Loucy (cell line): ENCODE results near the gene SMOC1.

Source experiments
- H2AFZ ChIP-seq: fragments of 200-600 bp; sonication (generic); 2 replicates; pipeline ENCODE4 v1.6.0; 2016; ENCODE audit warnings: antibody characterized with exemption, mild to moderate bottlenecking, low read length, moderate library complexity
- H3F3A ChIP-seq: fragments of 200-600 bp; 2 replicates; pipeline ENCODE4 v1.6.0; 2016; ENCODE audit warnings: antibody characterized with exemption, low read depth, mild to moderate bottlenecking
- H3K27me3 ChIP-seq: fragments of 200-600 bp; sonication (generic); 2 replicates; pipeline ENCODE4 v1.6.1; 2014; ENCODE audit warnings: low read length, mild to moderate bottlenecking; ENCODE audit not compliant: insufficient read depth, poor library complexity, severe bottlenecking
- H3K36me3 ChIP-seq: fragments of 200-600 bp; sonication (generic); 2 replicates; pipeline ENCODE4 v1.6.1; 2016; ENCODE audit warnings: low read length; ENCODE audit not compliant: insufficient read depth
- H3K4me1 ChIP-seq: fragments of 200-600 bp; sonication (generic); 2 replicates; pipeline ENCODE4 v1.5.1; 2014; ENCODE audit warnings: low read length, mild to moderate bottlenecking; ENCODE audit not compliant: insufficient read depth, poor library complexity, severe bottlenecking
- H3K4me2 ChIP-seq: fragments of 200-600 bp; sonication (generic); 2 replicates; pipeline ENCODE4 v1.6.0; 2014; ENCODE audit warnings: antibody characterized with exemption, low read length, low read depth, mild to moderate bottlenecking; ENCODE audit not compliant: poor library complexity, severe bottlenecking
- H3K4me3 ChIP-seq: fragments of 200-600 bp; sonication (generic); 2 replicates; pipeline ENCODE4 v1.5.1; 2014; ENCODE audit warnings: low read length, mild to moderate bottlenecking, mixed read lengths; ENCODE audit not compliant: poor library complexity, severe bottlenecking
- H3K79me2 ChIP-seq: fragments of 200-600 bp; sonication (generic); 2 replicates; pipeline ENCODE4 v1.6.1; 2014; ENCODE audit warnings: low read length; ENCODE audit not compliant: insufficient read depth
- H3K9ac ChIP-seq: fragments of 200-600 bp; sonication (generic); 2 replicates; pipeline ENCODE4 v1.6.0; 2014; ENCODE audit warnings: mild to moderate bottlenecking, low read depth, low read length, moderate library complexity; ENCODE audit not compliant: poor library complexity, severe bottlenecking
- H3K9me2 ChIP-seq: fragments of 200-600 bp; sonication (generic); replicated peaks from 2 replicates; pipeline ENCODE4 v1.6.1; 2016; ENCODE audit warnings: low read depth, low read length, mixed read lengths
- H3K9me3 ChIP-seq: fragments of 200-600 bp; sonication (generic); 2 replicates; pipeline ENCODE4 v1.6.1; 2014; ENCODE audit warnings: mild to moderate bottlenecking, antibody characterized with exemption, low read length, low read depth; ENCODE audit not compliant: insufficient read depth
- H4K20me1 ChIP-seq: fragments of 200-600 bp; sonication (generic); 2 replicates; pipeline ENCODE4 v1.6.0; 2014; ENCODE audit warnings: antibody characterized with exemption, low read length, mild to moderate bottlenecking; ENCODE audit not compliant: insufficient read depth, poor library complexity, severe bottlenecking
- EZH2phosphoT487 ChIP-seq: fragments of 200-600 bp; IDR thresholded peaks from 2 replicates; pipeline ENCODE4 v1.6.1; 2018; ENCODE audit warnings: antibody characterized with exemption, mild to moderate bottlenecking, moderate library complexity, borderline replicate concordance
- TF ChIP-seq, protein P1 (sequence below): fragments of 200-600 bp; sonication (generic); conservative IDR thresholded peaks from 2 replicates; pipeline ENCODE4 v1.5.1; 2014; ENCODE audit warnings: mild to moderate bottlenecking, antibody characterized with exemption, low read length

Gene SMOC1

DNA sequence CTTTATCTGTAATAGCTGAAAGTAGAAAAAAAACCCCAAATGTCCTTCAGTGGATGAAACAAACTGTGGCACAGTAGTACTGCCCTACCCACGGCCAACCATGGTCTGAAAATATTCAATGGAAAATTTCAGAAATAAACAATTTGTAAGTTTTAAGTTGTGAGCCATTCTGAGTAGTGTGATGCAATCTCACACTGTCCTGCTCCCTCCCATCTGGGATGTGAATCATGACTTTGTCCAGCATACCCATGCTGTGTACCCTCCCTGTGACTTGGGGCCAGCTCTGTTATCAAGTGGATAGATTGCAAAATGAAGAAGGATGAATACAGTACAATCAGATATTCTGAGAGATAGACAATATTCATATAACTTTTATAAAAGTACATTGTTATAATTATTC is 106.2 kb downstream of the SMOC1 start:
- Histone ChIP-seq H3K4me1 (no peaks in the 10 kb centered on the region), H3K79me2 (no peaks in the 10 kb centered on the region), H3K4me2 (no peak overlapping the region), H3K36me3 (no peaks in the 10 kb centered on the region), H3K9ac (no peak overlapping the region), H3F3A (no peaks in the 10 kb centered on the region), H3K27me3 (no peaks in the 10 kb centered on the region), H2AFZ (no peak overlapping the region), H3K4me3 (no peak overlapping the region), H3K9me2 (no peaks in the 10 kb centered on the region), H3K9me3 (no peaks in the 10 kb centered on the region), H4K20me1 (no peaks in the 10 kb centered on the region)
- TF ChIP-seq, protein P1, sequence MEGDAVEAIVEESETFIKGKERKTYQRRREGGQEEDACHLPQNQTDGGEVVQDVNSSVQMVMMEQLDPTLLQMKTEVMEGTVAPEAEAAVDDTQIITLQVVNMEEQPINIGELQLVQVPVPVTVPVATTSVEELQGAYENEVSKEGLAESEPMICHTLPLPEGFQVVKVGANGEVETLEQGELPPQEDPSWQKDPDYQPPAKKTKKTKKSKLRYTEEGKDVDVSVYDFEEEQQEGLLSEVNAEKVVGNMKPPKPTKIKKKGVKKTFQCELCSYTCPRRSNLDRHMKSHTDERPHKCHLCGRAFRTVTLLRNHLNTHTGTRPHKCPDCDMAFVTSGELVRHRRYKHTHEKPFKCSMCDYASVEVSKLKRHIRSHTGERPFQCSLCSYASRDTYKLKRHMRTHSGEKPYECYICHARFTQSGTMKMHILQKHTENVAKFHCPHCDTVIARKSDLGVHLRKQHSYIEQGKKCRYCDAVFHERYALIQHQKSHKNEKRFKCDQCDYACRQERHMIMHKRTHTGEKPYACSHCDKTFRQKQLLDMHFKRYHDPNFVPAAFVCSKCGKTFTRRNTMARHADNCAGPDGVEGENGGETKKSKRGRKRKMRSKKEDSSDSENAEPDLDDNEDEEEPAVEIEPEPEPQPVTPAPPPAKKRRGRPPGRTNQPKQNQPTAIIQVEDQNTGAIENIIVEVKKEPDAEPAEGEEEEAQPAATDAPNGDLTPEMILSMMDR, result no peak
- no peak for TF ChIP-seq EZH2phosphoT487

DNA sequence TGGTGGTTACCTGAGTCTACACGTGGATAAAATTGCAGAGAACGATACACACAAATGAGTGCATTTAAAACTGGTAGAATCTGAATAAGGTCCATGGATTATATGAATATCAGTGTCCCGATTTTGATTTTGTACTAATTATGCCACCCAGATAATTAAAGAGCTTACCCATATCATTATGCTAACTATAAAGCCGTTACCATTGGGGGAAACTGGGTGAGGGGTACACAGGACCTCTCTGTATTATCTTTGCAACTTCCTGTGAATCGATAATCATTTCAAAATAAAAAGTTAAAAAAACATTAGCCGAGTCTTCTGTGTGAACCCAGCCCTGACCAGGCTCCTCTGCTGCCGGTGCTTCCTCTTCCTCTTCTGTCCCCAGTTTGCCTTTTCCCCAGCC is 107.1 kb downstream of the SMOC1 start:
- no peaks in the 10 kb centered on the region for H3K9me3 ChIP-seq
- H3F3A ChIP-seq, result no peaks in the 10 kb centered on the region
- H3K9me2 ChIP-seq, result no peaks in the 10 kb centered on the region
- H4K20me1 ChIP-seq, result no peaks in the 10 kb centered on the region
- H3K4me3 ChIP-seq, result no peak overlapping the region
- no peaks in the 10 kb centered on the region for H3K36me3 ChIP-seq
- no peak overlapping the region for H2AFZ ChIP-seq
- H3K27me3 ChIP-seq, result no peaks in the 10 kb centered on the region
- no peaks in the 10 kb centered on the region for H3K4me1 ChIP-seq
- no peak overlapping the region for H3K9ac ChIP-seq
- TF ChIP-seq, protein P1, result no peak
- TF ChIP-seq EZH2phosphoT487, result no peak
- H3K79me2 ChIP-seq, result no peaks in the 10 kb centered on the region
- H3K4me2 ChIP-seq, result no peak overlapping the region

DNA sequence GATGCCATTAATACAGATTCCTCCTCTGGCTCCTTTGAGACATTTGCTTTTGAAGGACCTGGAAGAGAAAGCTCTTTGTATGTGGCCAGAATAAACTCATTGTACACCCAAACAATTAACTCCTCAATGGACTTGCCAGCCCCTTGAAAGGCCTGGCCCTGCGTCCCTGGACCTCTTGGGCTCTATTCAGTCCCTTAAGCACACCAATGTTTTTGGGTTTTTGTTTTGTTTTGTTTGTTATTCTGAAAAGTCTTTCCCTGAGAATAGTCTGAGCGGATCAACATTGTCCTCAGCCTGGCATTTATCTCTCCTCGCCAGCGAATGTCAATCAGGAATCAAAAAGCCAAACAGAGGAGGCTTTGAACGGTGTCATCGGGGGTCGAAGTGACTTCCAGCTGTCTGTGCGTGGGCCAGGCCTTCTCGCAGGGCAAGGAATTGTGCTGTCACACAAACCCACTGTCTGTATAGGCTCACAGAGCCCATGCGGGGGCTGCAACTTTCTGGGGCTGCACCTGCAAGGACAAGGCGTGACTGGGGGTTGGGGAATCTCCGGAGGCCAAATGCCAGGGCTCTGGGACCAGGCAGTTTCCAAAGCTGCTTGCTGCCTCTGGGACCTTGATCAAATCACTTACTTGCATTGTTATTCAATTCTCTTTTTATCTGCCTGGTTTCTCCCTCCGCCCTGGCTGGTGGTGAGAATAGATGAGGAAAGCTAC is 108.3 kb downstream of the SMOC1 start:
- no peak overlapping the region for H3K4me2 ChIP-seq
- TF ChIP-seq EZH2phosphoT487, result no peak
- TF ChIP-seq, protein P1, result no peak

More for the DNA sequence above, 108.3 kb downstream of the SMOC1 start:
- no peaks in the 10 kb centered on the region for H3K36me3 ChIP-seq
- H3K4me1 ChIP-seq, result no peaks in the 10 kb centered on the region
- H3K9ac ChIP-seq, result no peak overlapping the region
- H3K9me2 ChIP-seq, result no peaks in the 10 kb centered on the region
- H3K4me3 ChIP-seq, result no peak overlapping the region
- no peaks in the 10 kb centered on the region for H3K9me3 ChIP-seq
- H4K20me1 ChIP-seq, result no peaks in the 10 kb centered on the region
- H3F3A ChIP-seq, result no peaks in the 10 kb centered on the region
- H3K79me2 ChIP-seq, result no peaks in the 10 kb centered on the region
- no peaks in the 10 kb centered on the region for H3K27me3 ChIP-seq
- H2AFZ ChIP-seq, result no peak overlapping the region
